Smooth muscle cell (in vitro differentiated cells): Measurements from ENCODE around the gene FTHL17. TPM values are rescaled to one million over a fixed set of nuclear protein-coding genes. Genes with fewer than 3 reads are reported as not detected.

ENCODE experiments used
- DNase-seq: peaks from one replicate; lab custom pipeline; 2025; ENCODE audit not compliant: unreplicated experiment; lab: John Stamatoyannopoulos, UW
- H2AFZ ChIP-seq: fragments of 200-600 bp; sonication (generic); 2 replicates; pipeline ENCODE4 v1.6.0; 2016; ENCODE audit warnings: antibody characterized with exemption, low read depth, mild to moderate bottlenecking
- H3F3A ChIP-seq: fragments of 200-600 bp; sonication (generic); 2 replicates; pipeline ENCODE4 v1.6.0; 2017; ENCODE audit warnings: antibody characterized with exemption, low read depth
- H3K27ac ChIP-seq: fragments of 200-600 bp; sonication (generic); 2 replicates; pipeline ENCODE4 v1.5.1; 2016; ENCODE audit warnings: low read depth, mild to moderate bottlenecking
- H3K27me3 ChIP-seq: fragments of 200-600 bp; sonication (generic); 2 replicates; pipeline ENCODE4 v1.6.1; 2016; ENCODE audit warnings: low read depth, mild to moderate bottlenecking
- H3K36me3 ChIP-seq: fragments of 200-600 bp; sonication (generic); 2 replicates; pipeline ENCODE4 v1.5.1; 2016; ENCODE audit warnings: low read depth
- H3K4me1 ChIP-seq: fragments of 200-600 bp; sonication (generic); 2 replicates; pipeline ENCODE4 v1.5.1; 2016; ENCODE audit warnings: low read depth
- H3K4me2 ChIP-seq: fragments of 200-600 bp; sonication (generic); 2 replicates; pipeline ENCODE4 v1.6.0; 2016; ENCODE audit warnings: mild to moderate bottlenecking
- H3K4me3 ChIP-seq: fragments of 200-600 bp; sonication (generic); 2 replicates; pipeline ENCODE4 v1.5.1; 2016; ENCODE audit warnings: mild to moderate bottlenecking
- H3K79me2 ChIP-seq: fragments of 200-600 bp; sonication (generic); 2 replicates; pipeline ENCODE4 v1.6.0; 2016; ENCODE audit warnings: low read depth, mild to moderate bottlenecking
- H3K9ac ChIP-seq: fragments of 200-600 bp; sonication (generic); 2 replicates; pipeline ENCODE4 v1.6.0; 2016; ENCODE audit warnings: low read depth
- H3K9me3 ChIP-seq: fragments of 200-600 bp; sonication (generic); replicated peaks from 2 replicates; pipeline ENCODE4 v1.5.1; 2016; ENCODE audit warnings: low read depth
- H4K20me1 ChIP-seq: fragments of 200-600 bp; sonication (generic); 2 replicates; pipeline ENCODE4 v1.6.0; 2016; ENCODE audit warnings: low read depth
- CTCF ChIP-seq: fragments of 200-600 bp; sonication (generic); IDR thresholded peaks from 2 replicates; pipeline ENCODE4 v1.5.1; 2017; ENCODE audit warnings: borderline replicate concordance, mild to moderate bottlenecking, antibody characterized with exemption; ENCODE audit not compliant: insufficient read depth, poor library complexity, severe bottlenecking
- WGBS: methylation state at CpG from one replicate; pipeline ENCODE4 v1.1.7; 2016; ENCODE audit warnings: low lambda C conversion rate; 5-methylcytosine and 5-hydroxymethylcytosine counted together
- polyA plus RNA-seq: library from polyadenylated mRNA; unstranded; fragments of >200 nt; fragmentation: Nextera tagmentation; extraction: Ambion mirVana; gene quantifications from 2 replicates; pipeline ENCODE4 v1.2.1, GENCODE V29; 2016
- total RNA-seq: library from RNA; depleted of rRNA; stranded (reverse); fragments of >200 nt; gene quantifications from 2 replicates; pipeline ENCODE4 v1.2.3, GENCODE V29; 2014

Gene FTHL17
- total and polyA plus RNA-seq, 2 experiments from 2014 or later, result not detected

DNA sequence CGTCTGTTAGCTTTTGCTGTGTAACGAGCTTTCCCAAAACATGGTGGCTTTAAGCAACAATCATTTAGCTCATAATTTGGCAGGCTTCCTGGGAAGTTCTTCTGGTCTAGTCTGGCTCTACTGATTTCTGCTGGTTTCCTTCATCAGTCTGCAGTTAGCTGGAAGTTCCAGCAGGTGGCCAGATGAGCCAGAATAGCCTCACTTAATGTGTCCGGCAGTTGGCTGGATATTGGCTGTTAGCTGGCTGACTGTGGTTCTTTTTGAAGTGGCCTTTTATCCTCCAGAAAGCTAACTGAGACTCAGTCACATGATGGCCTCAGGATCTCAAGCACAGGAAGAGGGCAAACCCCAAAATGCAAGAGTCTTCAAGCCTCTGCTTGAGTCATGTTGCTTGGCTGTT is 34.9 kb downstream of the FTHL17 start:
- TF ChIP-seq CTCF, result peak; percentile 46
- H3F3A ChIP-seq, result no peaks in the 10 kb centered on the region
- no peak overlapping the region for H3K27ac ChIP-seq
- no peaks in the 10 kb centered on the region for H4K20me1 ChIP-seq
- no peak overlapping the region for H3K9ac ChIP-seq
- H3K4me2 ChIP-seq, result no peak overlapping the region
- no peaks in the 10 kb centered on the region for H3K36me3 ChIP-seq
- H2AFZ ChIP-seq, result no peak overlapping the region
- DNase-seq, result no peak
- H3K4me3 ChIP-seq, result no peak overlapping the region
- no peaks in the 10 kb centered on the region for H3K27me3 ChIP-seq
- H3K4me1 ChIP-seq, result no peaks in the 10 kb centered on the region
- no peaks in the 10 kb centered on the region for H3K79me2 ChIP-seq
- H3K9me3 ChIP-seq, result no peaks in the 10 kb centered on the region
- 54% methylated on average over 3 of the region's 3 CpGs for WGBS

- H3K4me1 ChIP-seq, result no peaks in the 10 kb centered on the region
- H4K20me1 ChIP-seq, result no peaks in the 10 kb centered on the region
- H3K9me3 ChIP-seq, result no peaks in the 10 kb centered on the region
- no peak for DNase-seq
- H3K27ac ChIP-seq, result no peak overlapping the region
- no peak overlapping the region for H2AFZ ChIP-seq
- no peaks in the 10 kb centered on the region for H3F3A ChIP-seq
- no peak overlapping the region for H3K4me2 ChIP-seq
- no peak for TF ChIP-seq CTCF
- no peak overlapping the region for H3K9ac ChIP-seq
- no peak overlapping the region for H3K4me3 ChIP-seq
- no peaks in the 10 kb centered on the region for H3K27me3 ChIP-seq
- H3K79me2 ChIP-seq, result no peaks in the 10 kb centered on the region
- H3K36me3 ChIP-seq, result no peaks in the 10 kb centered on the region
Measured at GRCh38 chrX:31027351-31027750, 44.5 kb downstream of the FTHL17 start.

- Histone ChIP-seq H3F3A (no peaks in the 10 kb centered on the region), H4K20me1 (no peaks in the 10 kb centered on the region), H3K9me3 (no peaks in the 10 kb centered on the region), H3K79me2 (no peaks in the 10 kb centered on the region), H2AFZ (no peak overlapping the region), H3K36me3 (no peaks in the 10 kb centered on the region), H3K27me3 (no peaks in the 10 kb centered on the region), H3K4me1 (no peaks in the 10 kb centered on the region), H3K4me2 (no peak overlapping the region), H3K4me3 (no peak overlapping the region), H3K27ac (no peak overlapping the region), H3K9ac (no peak overlapping the region)
- 92% methylated on average over 1 of the region's 1 CpG for WGBS
- TF ChIP-seq CTCF, result no peak
- no peak for DNase-seq
Measured at GRCh38 chrX:31024866-31025265, 47.0 kb downstream of the FTHL17 start.

- Histone ChIP-seq H3K4me1 (no peaks in the 10 kb centered on the region), H3K27me3 (no peaks in the 10 kb centered on the region), H3K9ac (no peak overlapping the region), H2AFZ (no peak overlapping the region), H3K79me2 (no peaks in the 10 kb centered on the region), H3K4me2 (no peak overlapping the region), H3K27ac (no peak overlapping the region), H3K4me3 (no peak overlapping the region), H4K20me1 (no peaks in the 10 kb centered on the region), H3K36me3 (no peaks in the 10 kb centered on the region), H3K9me3 (no peaks in the 10 kb centered on the region), H3F3A (no peaks in the 10 kb centered on the region)
- 54% methylated on average over 2 of the region's 2 CpGs for WGBS
- no peak for TF ChIP-seq CTCF
- no peak for DNase-seq
Measured at GRCh38 chrX:31021537-31021936, 50.3 kb downstream of the FTHL17 start.
